Skeletal muscle satellite cell (primary cell): ENCODE data around the gene IL2RA.
"Not testable (repeated sequence)": the region's sequence is repeated elsewhere in the genome, so short reads cannot be mapped to it uniquely, and the experiment has no call there.

Experiments
- H3K27me3 ChIP-seq: 2 replicates; pipeline ENCODE4 v1.7.0; 2013; ENCODE audit warnings: low read length; ENCODE audit not compliant: control insufficient read depth, insufficient read depth
- H3K36me3 ChIP-seq: 2 replicates; pipeline ENCODE4 v1.7.0; 2013; ENCODE audit warnings: mild to moderate bottlenecking, control low read depth, low read length; ENCODE audit not compliant: insufficient read depth
- H3K4me1 ChIP-seq: 2 replicates; pipeline ENCODE4 v1.7.0; 2013; ENCODE audit warnings: low read length; ENCODE audit not compliant: control insufficient read depth, insufficient read depth
- H3K4me2 ChIP-seq: 2 replicates; pipeline ENCODE4 v1.7.0; 2013; ENCODE audit warnings: mild to moderate bottlenecking, low read length
- H3K4me3 ChIP-seq: 2 replicates; pipeline ENCODE4 v1.7.0; 2013; ENCODE audit warnings: low read length
- H3K9ac ChIP-seq: 2 replicates; pipeline ENCODE4 v1.7.0; 2013; ENCODE audit warnings: mild to moderate bottlenecking, low read depth, low read length, moderate library complexity
- H3K9me3 ChIP-seq: replicated peaks from 2 replicates; pipeline ENCODE4 v1.7.0; 2013; ENCODE audit warnings: mild to moderate bottlenecking, control low read depth, low read length

Gene IL2RA

DNA sequence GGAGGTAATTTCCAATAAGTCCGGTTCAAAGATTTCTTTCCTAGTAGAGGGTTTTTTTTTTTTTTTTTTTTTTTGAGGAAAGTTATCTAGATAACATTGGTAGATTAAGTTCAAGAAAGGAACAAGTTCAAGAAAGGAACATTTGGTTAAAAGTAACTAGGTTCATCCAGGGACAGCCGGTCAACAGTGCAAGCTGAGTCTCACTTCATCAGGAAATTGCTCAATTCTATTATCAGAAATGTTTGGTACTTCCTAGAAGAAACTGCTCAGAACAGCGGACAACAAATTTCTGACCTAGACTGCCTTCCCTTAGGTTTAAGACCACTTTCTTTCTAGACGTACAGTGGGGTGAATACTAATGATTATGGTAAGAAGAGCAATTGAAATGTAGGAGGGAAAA, 3.7 kb upstream of the IL2RA start:
- Histone ChIP-seq H3K4me3 (no peak overlapping the region), H3K4me1 (no peaks in the 10 kb centered on the region), H3K9ac (no peak overlapping the region), H3K27me3 (peaks cover 38% of the 10 kb centered on the region), H3K36me3 (no peaks in the 10 kb centered on the region), H3K9me3 (no peaks in the 10 kb centered on the region), H3K4me2 (no peak overlapping the region)

GRCh38 chr10:6065406-6065805, 3.2 kb upstream of the IL2RA start:
- H3K4me2 ChIP-seq, result no peak overlapping the region
- no peak overlapping the region for H3K4me3 ChIP-seq
- peaks cover 34% of the 10 kb centered on the region for H3K27me3 ChIP-seq
- no peaks in the 10 kb centered on the region for H3K36me3 ChIP-seq
- no peaks in the 10 kb centered on the region for H3K4me1 ChIP-seq
- no peaks in the 10 kb centered on the region for H3K9me3 ChIP-seq
- no peak overlapping the region for H3K9ac ChIP-seq

DNA sequence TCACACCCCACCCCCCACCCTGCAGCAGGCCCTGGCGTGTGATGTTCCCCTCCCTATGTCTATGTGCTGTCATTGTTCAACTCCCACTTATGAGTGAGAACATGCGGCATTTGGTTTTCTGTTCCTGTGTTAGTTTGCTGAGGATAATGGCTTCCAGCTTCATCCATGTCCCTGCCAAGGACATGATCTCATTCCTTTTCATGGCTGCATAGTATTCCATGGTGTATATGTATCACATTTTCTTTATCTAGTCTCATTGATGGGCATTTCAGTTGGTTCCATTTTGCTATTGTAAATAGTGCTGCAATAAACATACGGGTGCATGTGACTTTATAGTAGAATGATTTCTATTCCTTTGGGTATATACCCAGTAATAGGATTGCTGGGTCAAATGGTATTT, 2.6 kb upstream of the IL2RA start:
- H3K36me3 ChIP-seq, H3K9ac ChIP-seq, H3K4me3 ChIP-seq, H3K4me2 ChIP-seq, H3K4me1 ChIP-seq, H3K9me3 ChIP-seq: not testable (repeated sequence)
- peaks cover 33% of the 10 kb centered on the region for H3K27me3 ChIP-seq

- Histone ChIP-seq H3K36me3 (no peaks in the 10 kb centered on the region), H3K4me3 (no peak overlapping the region), H3K4me2 (no peak overlapping the region), H3K4me1 (no peaks in the 10 kb centered on the region), H3K9me3 (no peaks in the 10 kb centered on the region), H3K27me3 (peaks cover 37% of the 10 kb centered on the region), H3K9ac (no peak overlapping the region)
Observed at GRCh38 chr10:6064119-6064518, 2.0 kb upstream of the IL2RA start.

DNA sequence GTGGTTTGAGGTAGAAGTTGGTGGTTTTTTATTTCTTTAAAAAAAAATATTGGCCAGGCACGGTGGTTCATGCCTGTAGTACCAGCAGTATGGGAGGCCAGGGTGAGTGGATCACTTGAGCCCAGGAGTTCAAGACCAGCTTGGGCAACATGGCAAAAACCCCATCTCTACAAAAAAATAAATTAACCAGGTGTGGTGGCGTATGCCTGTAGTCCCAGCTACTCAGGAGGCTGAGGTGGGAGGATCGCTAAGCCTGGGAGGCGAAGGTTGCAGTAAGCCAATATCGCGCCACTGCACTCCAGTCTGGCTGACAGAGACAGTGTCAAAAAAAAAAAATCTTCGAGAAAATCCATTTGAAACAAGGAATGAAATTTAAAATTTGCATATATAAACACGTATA, 1.1 kb downstream of the IL2RA start:
- peaks cover 49% of the 10 kb centered on the region for H3K27me3 ChIP-seq
- no peak overlapping the region for H3K4me3 ChIP-seq
- H3K9ac ChIP-seq, result no peak overlapping the region
- no peaks in the 10 kb centered on the region for H3K9me3 ChIP-seq
- H3K36me3 ChIP-seq, result no peaks in the 10 kb centered on the region
- no peaks in the 10 kb centered on the region for H3K4me1 ChIP-seq
- H3K4me2 ChIP-seq, result no peak overlapping the region

DNA sequence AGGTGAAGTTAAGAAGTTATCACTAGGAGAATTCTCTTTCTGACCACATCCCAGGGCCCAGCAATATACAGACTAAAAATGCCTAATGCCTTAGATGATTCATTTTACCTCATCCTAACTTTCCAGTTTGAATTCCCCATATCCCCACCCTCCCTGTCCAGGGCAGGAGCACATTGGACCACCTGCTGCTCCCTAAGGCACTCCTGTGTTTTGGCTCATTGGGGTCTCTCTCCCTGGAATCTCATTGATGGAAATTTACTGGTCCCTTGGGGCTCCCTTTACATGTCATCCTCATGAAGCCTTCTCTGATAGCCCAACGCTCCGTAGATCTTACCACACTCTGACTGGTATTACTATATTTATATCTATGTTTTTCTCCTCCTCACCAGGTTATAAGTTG, 2.7 kb downstream of the IL2RA start:
- no peak overlapping the region for H3K9ac ChIP-seq
- no peak overlapping the region for H3K4me2 ChIP-seq
- no peaks in the 10 kb centered on the region for H3K36me3 ChIP-seq
- H3K27me3 ChIP-seq, result peaks cover 45% of the 10 kb centered on the region
- H3K4me3 ChIP-seq, result no peak overlapping the region
- no peaks in the 10 kb centered on the region for H3K4me1 ChIP-seq
- no peaks in the 10 kb centered on the region for H3K9me3 ChIP-seq

GRCh38 chr10:6058682-6059475, 3.3 kb downstream of the IL2RA start:
- Histone ChIP-seq H3K36me3 (no peaks in the 10 kb centered on the region), H3K4me3 (no peak overlapping the region), H3K9me3 (no peaks in the 10 kb centered on the region), H3K9ac (no peak overlapping the region), H3K4me2 (no peak overlapping the region), H3K4me1 (no peaks in the 10 kb centered on the region), H3K27me3 (peaks cover 49% of the 10 kb centered on the region)

GRCh38 chr10:6056411-6057135, 5.6 kb downstream of the IL2RA start:
- no peaks in the 10 kb centered on the region for H3K4me1 ChIP-seq
- no peak overlapping the region for H3K4me2 ChIP-seq
- H3K9me3 ChIP-seq, result no peaks in the 10 kb centered on the region
- no peaks in the 10 kb centered on the region for H3K36me3 ChIP-seq
- no peak overlapping the region for H3K4me3 ChIP-seq
- peaks cover 56% of the 10 kb centered on the region for H3K27me3 ChIP-seq
- no peak overlapping the region for H3K9ac ChIP-seq

- Histone ChIP-seq H3K4me1 (peaks cover 3% of the 10 kb centered on the region), H3K27me3 (peaks cover 56% of the 10 kb centered on the region), H3K4me3 (no peak overlapping the region)
Observed at GRCh38 chr10:6055929-6056328, 6.2 kb downstream of the IL2RA start.

DNA sequence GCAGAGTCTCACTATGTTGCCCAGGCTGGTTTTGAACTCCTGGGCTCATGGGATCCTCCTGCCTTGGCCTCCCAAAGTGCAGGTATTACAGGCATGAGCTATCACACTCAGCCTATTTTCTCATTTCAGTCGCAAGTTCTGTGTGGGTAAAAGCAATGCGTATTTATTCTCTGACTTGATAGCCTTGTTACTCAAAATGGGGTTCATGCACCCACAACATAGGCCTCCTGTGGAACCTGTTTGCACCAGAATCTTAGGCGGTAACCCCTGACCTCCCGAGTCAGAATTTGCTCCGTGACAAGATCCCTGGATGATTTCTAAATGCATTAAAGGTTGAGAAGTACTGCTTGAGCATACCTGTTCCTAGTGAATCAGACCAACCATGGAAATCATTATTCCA, 7.3 kb downstream of the IL2RA start:
- no peak overlapping the region for H3K9ac ChIP-seq
- no peak overlapping the region for H3K4me2 ChIP-seq
- peaks cover 3% of the 10 kb centered on the region for H3K4me1 ChIP-seq
- H3K9me3 ChIP-seq, result no peaks in the 10 kb centered on the region
- H3K27me3 ChIP-seq, result peaks cover 61% of the 10 kb centered on the region
- H3K4me3 ChIP-seq, result no peak overlapping the region
- H3K36me3 ChIP-seq, result no peaks in the 10 kb centered on the region

More at GRCh38 chr10:6055929-6056328, 6.2 kb downstream of the IL2RA start:
- Histone ChIP-seq H3K36me3 (no peaks in the 10 kb centered on the region), H3K9me3 (no peaks in the 10 kb centered on the region), H3K9ac (no peak overlapping the region), H3K4me2 (no peak overlapping the region)

DNA sequence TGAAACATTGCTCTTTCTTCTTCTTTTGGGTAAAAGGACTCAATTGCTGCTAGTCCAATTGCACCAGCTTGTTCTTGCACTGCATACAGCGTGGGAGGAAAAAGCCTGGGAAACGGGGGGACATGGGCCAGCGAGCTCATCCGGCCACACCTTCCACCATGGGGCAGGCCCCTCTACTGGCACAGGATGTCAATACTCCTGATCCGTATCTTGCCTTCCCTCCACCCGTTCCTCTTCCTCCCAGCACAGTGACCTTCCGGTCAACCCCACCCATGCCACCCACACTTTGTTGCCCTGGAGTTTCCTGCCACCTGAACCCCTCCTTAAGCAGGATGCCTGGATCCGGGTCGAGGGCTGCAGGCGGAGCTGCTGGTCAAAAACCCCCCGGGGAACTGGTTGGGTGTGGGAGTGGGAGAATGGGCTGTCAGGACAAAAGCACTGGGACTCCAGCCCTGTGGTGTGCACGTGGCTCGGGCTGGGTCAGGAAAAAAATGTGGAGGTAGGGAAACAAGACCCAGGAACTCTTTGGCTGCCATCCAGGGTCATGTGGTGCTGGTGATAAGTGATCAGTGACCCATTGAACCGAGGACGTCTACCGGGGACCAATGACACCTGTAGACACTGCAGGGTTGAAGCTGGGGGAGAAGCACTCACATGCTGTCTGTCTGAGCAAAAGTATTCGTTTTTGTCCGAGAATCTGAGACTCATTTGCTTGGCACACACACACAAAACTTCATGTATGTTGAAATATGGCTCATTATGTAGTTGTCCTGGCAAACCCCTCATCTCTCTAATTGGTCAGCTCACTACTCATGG, 8.1 kb downstream of the IL2RA start:
- Histone ChIP-seq H3K4me2 (no peak overlapping the region), H3K27me3 (peaks cover 62% of the 10 kb centered on the region), H3K9ac (no peak overlapping the region), H3K4me3 (no peak overlapping the region), H3K4me1 (peaks cover 3% of the 10 kb centered on the region), H3K9me3 (no peaks in the 10 kb centered on the region), H3K36me3 (no peaks in the 10 kb centered on the region)
